Inflammatory macrophage treated with lipopolysaccharide for 4 hours (primary cell): Measurements from ENCODE around the gene CRLF3.

Experiments
- DNase-seq: peaks from one replicate; pipeline ENCODE4 v3.0.0-alpha.2; 2020

CRLF3 gene, protein sequence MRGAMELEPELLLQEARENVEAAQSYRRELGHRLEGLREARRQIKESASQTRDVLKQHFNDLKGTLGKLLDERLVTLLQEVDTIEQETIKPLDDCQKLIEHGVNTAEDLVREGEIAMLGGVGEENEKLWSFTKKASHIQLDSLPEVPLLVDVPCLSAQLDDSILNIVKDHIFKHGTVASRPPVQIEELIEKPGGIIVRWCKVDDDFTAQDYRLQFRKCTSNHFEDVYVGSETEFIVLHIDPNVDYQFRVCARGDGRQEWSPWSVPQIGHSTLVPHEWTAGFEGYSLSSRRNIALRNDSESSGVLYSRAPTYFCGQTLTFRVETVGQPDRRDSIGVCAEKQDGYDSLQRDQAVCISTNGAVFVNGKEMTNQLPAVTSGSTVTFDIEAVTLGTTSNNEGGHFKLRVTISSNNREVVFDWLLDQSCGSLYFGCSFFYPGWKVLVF

DNA sequence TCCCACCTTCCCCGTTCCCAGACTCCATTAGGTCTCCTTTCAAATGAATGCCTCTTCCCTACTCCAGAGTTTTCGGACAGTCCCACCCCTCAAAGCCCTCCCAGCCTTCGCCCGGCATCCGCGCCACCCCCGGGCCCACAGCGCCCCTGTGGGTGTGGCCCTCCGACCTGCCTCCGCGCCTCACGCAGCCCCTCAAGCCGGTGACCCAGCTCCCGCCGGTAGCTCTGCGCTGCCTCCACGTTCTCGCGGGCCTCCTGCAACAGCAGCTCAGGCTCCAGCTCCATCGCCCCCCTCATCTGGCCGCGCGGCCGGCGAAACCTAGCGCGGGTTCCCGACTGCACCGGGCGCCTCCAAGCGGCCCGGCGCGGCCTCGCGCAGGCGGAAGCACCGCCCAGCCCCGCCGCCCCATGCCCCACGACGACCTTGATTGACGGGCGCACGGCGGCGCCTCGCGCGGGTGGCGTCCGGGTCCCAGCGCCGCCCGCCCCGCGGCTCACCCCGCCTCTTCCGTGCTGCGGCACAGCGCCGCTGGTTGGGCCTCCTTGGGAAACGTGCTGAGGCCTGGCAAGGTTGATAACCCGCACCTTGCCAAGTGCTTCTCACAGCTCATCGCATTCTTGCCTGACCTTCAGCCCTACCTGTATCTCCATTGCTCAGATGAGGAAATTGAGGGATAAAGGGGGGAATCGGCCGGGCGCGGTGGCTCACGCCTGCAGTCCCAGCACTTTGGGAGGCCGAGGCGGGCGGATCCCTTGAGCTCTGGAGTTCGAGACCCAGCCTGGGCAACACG, at the start of gene CRLF3:
CRLF3 (minus strand) TSS at position 337 of the 790 bp plus-strand sequence; CDS start at position 296, 41 bp downstream.
- DNase-seq = peak; percentile 93

DNA sequence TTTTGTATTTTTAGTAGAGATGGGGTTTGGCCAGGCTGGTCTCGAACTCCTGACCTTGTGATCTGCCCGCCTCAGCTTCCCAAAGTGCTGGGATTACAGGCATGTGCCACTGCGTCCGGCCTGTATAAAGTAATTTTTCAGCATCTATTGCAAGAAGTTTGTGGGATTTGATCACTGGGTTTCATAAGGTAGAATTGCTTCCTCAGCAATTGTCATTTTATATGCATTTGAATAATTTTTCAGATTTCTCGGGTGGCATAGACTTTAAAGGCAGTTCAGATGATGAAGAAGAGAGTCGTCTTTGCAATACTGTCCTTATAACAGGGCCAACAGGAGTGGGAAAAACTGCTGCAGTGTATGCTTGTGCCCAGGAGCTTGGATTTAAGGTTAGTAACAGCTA, 44.5 kb upstream of the CRLF3 start:
- no peak for DNase-seq

DNA sequence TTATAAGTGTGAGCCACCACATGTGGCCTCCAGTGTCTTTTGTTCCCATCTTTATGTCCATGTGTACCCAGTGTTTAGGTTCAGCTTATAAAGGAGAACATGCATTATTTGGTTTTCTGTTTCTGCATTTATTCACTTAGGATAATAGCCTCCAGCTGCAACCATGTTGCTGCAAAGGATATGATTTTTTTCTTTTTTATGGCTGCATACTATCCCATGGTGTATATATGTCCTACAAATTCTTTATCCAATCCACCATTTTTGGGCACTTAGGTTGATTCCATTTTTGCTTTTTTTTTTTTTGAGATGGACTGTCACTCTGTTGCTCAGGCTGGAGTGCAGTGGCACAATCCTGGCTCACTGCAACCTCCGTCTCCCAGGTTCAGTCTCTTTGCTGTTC, 40.1 kb upstream of the CRLF3 start:
- no peak for DNase-seq

DNA sequence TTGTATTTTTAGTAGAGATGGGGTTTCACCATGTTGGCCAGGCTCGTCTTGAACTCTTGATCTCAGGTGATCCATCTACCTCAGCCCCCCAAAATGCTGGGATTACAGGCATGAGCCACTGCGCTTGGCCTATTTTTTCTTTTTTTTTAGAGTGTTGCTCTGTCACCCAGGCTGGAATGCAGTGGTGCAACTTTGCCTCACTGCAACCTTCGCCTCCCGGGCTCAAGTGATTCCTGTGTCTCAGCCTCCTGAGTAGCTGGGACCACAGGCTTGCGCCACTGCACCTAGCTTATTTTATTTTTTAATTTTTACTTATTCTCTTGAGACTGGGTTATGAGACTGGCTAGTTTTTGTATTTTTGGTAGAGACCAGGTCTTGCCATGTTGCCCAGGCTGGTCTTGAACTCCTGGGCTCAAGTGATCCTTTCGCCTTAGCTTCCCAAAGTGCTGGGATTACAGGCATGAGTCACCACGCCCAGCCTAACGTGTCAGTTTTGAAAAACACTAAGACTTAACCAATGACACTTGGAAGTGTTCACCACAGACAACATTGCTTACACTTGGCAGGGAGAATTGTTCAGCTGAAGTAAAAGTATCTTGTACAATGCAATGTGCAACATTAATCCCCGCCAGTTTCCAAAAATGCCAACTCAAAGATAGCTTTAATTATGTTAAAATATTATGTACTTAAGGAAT, 34.2 kb upstream of the CRLF3 start:
- no peak for DNase-seq

DNA sequence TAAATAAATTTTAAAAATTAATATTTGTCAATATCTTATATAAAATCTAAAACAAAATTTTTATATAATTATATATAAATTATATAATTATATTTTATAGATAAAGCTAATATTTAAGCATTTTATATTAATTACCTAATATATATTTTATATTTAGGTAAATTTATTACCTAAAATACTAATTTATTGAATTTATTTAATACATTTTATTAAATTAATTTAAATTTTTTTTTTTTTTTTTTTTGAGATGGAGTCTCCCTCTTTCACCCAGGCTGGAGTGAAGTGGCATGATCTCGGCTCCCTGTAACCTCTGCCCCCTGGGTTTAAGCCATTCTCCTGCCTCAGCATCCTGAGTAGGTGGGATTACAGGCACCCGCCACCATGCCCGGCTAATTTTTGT, 29.7 kb upstream of the CRLF3 start:
- no peak for DNase-seq

DNA sequence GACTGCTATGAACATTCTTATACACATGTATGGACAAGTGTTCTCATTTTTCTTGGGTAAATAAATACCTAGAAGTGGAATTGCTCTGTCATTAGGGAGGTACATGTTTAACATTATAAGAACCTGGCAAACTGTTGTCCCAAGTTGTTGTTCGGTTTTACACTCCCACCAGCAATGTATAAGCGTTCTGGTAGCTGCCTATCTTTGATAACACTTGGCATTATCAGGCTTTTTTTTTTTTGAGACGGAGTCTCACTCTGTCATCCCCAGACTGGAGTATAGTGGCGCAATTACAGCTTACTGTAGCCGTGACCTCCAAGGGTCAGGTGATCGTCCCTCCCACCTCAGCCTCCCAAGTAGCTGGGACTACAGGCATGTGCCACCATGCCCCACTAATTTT, 23.5 kb upstream of the CRLF3 start:
- no peak for DNase-seq

DNA sequence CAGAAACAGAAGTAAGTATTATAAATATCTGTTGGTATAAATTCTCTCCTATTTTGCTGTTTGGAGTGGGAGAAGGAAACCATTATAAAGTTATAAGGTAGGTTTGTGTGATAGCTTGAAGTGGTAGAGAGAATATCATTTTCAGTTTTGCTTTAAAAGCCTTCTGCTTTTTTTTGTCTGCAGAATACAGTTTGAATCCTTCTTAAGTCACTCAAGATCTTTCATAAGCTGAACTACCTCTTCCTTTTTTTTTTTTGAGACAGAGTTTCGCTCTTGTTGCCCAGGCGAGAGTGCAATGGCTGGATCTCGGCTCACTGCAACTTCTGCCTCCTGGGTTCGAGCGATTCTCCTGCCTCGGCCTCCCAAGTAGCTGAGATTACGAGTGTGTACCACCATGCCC, 16.3 kb upstream of the CRLF3 start:
- peak; percentile 88 for DNase-seq

DNA sequence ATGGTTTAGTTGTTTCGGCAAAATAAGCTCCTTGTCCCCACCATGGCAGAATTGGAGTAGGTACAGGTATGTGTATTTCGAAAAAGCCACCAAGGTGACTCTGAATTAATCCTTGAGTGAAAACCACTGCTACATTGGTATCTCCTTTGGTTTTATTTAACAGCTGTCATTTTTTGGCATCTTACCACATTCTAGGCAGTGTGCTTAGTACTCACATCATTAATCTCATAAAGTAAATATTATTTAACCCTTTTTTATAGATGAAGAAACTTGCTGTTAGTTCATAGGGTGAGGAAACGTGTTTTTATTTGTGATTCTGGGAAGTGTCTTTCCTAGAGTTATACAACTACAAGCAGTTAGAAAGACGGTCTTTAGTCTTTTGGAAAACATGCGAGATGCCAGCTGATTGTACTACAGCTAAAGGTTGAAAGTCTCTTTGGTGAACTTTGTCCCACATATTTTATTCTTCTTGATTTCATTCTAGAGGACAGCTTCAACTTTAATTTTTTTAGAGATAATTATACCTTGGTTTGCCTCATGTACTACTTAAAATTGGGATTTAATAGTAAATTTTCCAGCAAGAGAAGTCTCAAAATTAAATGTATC, 13.8 kb upstream of the CRLF3 start:
- no peak for DNase-seq

DNA sequence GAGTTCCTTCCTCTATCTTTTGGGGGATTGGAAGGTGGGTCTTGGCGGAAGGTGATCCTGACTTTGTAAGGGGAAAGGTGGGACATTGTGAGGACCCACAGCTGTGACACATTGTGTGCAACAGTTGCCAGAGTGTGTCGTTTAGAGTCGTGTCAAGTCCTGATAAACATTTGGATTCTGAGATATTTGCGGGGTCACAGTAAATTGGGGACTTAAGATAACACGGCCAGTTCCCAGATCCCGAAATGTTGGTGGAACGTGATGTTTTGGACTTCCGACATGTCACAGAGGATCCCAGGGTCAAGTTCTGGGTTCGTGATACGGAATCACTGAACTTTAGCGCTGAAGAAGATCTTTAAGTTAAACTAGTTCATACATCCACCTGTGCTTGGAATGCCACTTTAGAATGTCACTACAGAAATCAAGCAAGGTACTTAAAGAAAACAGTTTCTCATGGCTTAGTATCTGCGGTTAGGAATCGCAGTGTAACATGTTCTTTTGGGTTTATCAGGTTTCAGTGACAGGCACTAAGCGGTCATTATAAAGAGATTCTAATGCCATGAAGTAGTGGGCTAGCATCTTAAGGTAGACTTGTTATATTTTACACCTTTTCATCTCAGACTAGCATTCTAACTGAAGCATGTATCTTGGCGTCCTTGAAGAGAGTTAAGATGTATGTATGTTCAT, 8.1 kb upstream of the CRLF3 start:
- DNase-seq = no peak

DNA sequence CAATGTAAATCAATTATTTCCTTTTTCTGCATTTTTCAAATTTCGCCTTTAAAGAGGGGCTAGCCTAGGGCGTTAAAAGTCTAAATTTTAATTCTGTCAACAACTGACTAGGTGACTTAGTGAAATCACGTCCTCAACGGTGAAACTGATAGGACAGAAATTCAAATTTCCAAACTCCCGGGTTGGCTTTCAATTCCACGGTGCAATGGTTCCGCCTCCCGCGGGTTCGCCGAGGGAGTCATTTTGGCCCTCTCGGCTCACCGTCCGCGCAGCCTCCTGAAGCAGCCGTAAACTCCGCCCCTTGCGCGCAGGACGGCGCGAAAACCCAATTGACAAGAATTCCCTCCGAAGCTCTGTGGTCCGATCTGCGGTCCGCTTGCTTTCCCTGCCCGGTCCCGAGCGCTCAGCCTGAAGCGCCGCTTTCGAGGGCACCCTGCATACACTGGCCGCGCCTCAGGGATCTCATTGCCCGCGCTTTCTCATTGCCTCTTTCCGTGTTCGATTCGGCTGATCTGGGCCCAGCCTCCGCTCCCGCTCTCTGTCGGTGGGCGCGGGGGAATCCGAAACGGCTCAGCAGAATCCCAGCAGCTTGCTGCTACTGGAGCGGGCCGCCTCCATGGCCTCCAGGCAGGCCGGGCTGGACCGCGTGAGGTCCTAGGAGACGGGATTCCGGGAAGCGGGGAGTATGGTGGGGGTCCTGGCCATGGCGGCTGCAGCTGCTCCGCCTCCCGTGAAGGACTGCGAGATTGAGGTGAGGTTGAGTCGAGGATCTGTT, 7.4 kb upstream of the CRLF3 start, which contains the start of gene ATAD5:
ATAD5 (plus strand) TSS at position 304 of the 775 bp plus-strand sequence; CDS start at position 686, 382 bp downstream.
- peak; percentile 94 for DNase-seq

DNA sequence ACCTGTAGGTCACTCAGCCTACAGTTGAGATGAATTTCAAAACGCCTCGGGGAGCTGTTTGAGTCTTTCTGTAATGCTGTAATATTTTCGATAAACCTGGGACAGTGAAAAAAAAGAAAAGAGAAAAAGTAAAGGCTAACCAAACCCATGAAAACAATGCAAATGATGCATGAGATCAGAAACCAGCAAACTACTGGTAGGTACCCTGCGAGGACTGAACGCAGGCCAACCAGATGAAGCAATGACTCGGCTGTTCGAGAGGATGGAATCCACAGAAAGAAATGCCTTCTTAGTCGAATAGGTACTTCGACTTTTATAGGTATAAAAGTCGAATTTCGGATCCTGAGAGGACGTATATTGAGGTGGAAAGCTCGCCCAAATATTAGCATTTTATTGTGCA, 6.8 kb upstream of the CRLF3 start:
- no peak for DNase-seq

DNA sequence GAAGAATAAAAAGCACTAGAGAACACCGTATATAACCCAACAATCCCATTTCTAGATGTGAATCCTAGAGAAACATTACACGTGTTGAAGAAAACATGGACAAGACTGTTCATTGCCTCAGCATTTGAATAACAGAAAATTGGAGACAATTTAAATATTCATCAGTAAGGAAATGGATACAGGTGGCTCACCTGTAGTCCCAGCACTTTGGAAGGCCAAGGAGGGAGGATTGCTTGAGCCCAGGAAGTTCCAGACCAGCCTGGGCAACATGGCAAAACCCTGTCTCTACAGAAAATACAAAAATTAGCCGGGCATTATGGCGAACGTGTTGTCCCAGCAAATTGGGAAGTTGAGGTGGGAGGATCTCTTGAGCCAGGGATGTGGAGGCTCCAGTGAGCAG, 4.5 kb upstream of the CRLF3 start:
- no peak for DNase-seq

DNA sequence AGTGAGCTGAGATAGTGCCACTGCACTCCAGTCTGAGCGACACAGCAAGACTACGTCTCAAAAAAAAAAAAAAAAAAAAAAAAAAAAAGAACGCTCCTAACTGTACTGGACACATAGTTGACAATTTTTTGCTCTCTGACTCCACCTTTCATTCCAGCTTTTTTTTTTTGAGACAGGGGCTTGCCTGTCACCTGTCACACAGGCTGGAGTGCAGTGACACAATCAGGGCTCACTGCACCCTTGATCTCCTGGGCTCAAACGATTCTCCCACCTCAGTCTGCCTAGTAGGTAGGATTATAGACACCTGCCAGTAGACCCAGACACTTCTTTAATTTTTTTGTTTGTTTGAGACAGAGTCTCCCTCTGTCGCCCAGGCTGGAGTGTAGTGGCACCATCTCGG, 2.6 kb upstream of the CRLF3 start:
- no peak for DNase-seq

DNA sequence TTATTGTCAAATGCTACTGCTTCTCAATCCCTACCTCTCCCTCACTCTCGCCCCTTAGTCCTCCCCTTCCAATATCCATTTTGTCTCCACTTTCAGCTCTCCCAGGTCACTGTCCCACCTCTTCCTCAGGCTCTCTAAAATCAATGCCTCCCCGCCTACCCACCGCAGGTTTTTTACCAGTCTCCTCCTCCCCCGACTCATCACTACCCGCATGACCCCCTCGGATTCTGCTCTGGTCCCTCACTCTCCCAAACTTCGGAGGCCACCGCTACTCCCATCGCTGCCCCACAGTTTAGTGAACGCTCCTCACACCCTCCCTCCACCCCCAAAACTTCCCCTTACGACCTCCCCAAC, 513 bp downstream of the CRLF3 start:
- DNase-seq = peak; percentile 15

DNA sequence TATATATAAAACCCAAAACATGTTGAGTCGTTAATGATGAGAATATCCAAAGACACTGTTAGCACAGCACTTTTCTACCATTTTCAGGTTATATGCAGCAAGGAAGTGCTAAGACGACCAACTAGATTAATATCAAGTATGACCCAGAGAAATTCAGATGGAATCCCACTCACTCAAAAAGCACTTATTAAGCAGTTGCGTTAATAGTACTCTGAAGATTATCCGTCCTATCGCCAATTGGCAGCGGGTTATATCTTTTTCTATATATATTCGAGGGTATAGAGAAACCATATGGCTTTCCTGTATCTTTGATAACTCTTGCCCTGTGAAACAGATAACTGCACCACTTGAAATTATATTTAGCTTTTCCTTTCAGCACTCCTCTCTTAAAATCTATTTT, 1.1 kb downstream of the CRLF3 start:
- DNase-seq = no peak

DNA sequence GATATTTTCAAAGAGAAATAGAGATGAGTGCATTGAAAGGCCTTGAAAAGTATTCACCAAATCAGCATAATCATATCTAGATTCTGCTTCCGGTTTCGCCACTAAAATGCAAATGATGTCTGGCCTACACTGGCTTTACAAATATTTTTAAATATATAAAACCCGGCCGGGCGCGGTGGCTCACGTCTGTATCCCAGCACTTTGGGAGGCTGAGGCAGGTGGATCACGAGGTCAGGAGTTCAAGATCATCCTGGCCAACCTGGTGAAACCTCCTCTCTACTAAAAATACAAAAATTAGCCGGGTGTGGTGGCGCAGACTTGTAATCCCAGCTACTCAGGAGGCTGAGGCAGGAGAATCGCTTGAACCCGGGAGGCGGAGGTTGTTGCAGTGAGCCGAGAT, 1.6 kb downstream of the CRLF3 start:
- DNase-seq = peak; percentile 65

DNA sequence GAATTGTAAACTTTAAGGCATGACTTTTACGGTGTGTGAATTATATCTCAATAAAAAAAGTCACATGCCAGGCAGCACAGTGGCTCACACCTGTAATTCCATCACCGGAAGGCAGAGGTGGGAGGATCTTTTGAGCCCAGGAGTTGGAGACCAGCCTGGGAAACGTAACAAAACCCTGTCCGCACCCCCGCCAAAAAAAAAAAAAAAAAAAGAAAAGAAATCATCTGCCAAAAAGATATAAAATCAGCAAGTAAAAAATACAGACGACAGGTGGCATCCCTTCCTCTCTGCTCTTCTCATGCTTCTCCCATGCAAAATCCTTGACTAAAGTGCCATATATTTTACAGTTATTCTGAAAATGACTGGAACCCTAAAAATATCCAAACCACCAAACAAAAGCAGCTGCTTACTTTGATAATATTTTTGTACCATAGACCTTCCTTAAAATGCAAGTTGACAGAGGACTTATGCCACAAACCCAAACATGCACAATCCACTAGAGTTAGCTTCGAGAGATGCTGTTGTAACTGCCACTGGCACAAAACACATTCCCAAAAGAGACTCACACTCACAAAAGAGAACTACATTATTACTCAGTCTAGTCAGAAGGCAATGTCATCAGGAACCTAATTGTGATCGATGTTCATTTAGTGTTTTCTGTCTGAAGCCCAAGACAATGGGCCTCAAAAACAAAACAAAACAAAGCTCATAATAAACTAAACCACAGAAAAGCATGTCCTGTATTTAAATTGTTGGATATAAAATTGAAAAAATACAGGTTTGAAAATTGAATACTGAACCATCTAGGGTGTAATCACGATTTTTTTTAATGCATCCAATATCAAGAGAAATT, 2.4 kb downstream of the CRLF3 start:
- peak; percentile 68 for DNase-seq

DNA sequence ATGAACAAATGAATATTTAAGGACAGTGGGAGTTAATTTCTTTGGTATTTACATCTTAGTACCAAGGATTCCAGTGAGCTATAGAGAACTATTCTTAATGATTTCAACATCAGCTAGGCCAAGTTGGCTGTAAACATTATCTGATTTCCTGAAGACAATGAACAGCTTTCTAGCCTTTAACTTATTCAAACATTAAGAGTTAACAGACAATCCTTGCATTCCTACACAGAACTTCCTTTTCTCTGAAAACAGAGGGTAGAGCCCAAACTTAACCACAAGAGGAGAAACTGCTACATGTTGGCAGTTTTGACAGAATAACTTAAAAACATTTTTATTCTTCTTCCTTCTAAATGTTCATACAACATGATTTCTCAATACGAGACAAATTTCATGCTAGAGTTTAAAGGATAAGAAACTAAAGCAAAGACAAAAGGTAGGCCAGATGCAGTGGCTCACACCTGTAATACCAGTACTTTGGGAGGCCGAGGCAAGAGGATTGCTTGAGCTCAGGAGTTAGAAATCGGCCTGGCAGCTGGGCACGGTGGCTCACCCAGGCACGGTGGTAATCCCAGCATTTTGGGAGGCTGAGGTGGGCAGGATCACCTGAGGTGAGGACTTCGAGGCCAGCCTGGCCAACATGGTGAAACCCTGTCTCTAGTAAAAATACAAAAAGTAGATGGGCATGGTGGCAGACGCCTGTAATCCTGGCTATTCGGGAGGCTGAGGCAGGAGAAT, 4.4 kb downstream of the CRLF3 start:
- DNase-seq = peak; percentile 25

DNA sequence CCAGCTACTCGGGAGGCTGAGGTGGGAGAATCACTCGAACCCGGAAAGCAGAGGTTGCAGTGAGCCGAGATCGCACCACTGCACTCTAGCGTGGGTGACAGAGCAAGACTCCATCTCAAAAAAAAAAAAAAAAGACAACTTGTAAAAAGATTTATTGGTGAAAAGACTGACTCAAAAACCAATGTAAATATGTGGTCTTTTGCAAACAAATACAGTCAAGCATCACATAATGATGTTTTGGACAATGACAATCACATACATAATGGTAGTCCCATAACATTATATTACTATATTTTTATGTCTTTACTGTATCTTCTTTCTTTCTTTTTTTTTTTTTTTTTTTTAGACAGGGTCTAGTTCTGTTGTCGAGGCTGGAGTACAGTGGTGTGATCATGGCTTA, 8.3 kb downstream of the CRLF3 start:
- DNase-seq = no peak

DNA sequence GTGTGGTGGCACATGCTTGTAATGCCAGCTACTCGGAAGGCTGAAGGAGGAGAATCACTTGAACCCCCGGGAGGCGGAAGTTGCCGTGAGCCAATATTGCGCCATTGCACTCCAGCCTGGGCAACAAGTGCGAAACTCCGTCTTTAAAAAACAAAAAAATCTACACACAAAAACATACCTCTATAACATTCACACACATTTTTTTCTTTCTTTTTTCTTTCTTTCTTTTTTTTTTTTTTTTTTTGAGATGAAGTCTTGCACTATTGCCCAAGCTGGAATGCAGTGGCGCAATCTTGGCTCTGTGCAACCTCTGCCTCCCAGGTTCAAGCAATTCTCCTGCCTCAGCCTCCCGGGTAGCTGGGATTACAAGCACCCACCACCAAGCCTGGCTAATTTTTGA, 9.6 kb downstream of the CRLF3 start:
- DNase-seq = peak; percentile 62
